Lung microvascular endothelial cell (primary cell): ENCODE measurements around the gene THRSP. TPM values are rescaled to one million over a fixed set of nuclear protein-coding genes. Genes with fewer than 3 reads are reported as not detected.
A peak's percentile ranks its signal among the peaks of the same experiment; 100 is the strongest.
"Not testable (repeated sequence)": the region's sequence is repeated elsewhere in the genome, so short reads cannot be mapped to it uniquely, and the experiment has no call there.

Source experiments
- DNase-seq, 2 donors: peaks; one replicate each; pipeline versions ENCODE4 v3.0.0 to v3.0.0-alpha.2; 2010; ENCODE audit warnings: low read depth in 2 of 2
- total RNA-seq: library from RNA; depleted of rRNA; stranded (reverse); fragments of >200 nt; gene quantifications from 2 replicates; pipeline ENCODE4 v1.2.1, GENCODE V29; 2014

Gene THRSP
- total RNA-seq, 1 donor from 2014 or later, result not detected

DNA sequence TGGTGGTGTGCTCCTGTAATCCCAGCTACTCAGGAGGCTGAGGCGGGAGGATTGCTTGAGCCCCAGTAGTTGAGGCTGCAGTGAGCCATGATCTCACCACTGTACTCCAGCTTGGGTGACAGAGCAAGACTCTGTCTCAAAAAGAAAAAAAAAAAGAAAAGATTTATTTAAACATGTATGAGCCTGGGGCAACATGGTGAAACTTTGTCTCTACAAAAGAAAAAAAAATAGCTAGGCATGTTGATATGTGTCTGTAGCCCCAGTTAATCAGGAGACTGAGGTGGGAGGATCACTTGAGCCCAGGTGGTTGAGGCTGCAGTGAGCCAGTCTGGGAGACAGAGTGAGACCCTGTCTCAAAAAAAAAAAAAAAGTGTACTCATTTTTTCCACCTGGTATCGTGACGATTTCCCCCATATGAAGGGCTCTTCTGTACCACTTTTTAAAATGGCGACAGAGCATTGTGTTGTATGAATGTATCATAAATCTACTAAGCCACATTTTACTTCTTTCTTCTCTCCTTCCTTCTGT lies 24.2 kb upstream of the THRSP start:
- DNase-seq, result no peak

DNA sequence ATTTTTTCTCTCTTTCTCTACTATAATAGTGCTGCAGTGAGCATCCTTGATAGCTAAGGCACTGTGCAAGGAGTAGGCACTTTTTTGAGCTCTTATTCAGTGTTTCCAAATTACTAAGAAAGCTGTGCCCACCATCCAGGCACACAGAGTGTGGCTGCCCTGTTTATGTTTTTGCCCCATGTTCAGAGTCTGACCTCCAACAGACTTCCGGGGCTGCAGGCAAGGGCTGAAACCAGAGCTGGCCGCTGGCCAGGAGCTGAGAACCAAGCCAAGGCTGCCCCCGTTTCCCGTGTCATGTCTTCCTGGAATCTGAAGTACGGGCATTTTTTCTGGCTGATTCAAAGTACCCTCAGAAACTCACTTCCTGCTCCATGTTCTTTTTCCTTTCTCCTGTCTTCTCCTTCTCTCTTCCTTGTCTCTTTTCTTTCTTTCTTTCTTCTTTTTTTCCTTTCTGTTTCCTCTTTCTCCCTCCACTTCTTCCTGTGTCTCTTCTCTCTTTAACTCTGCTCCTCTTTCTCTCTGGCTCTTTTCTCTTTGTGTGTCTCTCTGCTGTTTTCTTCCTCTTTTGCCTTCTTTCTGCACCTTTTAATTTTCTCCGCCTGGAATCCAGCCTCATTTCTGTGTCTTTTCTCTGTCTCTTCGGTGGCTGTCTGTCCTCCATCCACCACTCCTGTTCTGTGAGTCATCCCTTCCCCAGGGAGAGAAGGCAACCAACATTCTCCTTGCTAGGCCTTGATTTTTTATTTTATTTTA lies 23.6 kb upstream of the THRSP start:
- DNase-seq, result peak in 1 of 2 donors; percentile 76

DNA sequence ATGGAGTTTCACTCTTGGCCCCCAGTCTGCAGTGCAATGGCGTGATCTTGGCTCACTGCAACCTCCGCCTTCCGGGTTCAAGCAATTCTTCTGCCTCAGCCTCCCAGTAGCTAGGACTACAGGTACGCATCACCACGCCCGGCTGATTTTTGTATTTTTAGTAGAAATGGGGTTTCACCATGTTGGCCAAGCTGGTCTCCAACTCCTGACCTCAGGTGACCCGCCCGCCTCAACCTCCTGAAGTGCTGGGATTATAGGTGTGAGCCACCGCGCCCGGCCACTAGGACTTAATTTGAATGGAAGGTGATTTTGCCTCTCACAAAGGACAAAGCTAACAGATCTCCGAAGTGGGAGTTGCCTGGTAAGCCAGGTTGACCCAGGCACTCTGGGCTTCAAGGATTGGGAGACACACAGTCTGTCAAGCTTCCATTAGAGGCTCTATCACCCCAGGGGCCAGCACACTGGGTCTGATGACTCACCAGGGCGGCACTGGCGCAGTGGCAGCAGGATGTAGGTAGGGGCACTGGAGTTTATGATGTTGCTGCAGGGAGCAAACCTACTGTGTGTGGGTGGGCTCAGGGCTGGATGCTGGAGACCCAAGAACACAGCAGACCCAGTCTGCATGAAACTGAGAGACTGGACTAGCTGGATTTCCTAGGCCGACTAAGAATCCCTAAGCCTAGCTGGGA lies 22.8 kb upstream of the THRSP start:
- DNase-seq, result peak in 1 of 2 donors; percentile 11

DNA sequence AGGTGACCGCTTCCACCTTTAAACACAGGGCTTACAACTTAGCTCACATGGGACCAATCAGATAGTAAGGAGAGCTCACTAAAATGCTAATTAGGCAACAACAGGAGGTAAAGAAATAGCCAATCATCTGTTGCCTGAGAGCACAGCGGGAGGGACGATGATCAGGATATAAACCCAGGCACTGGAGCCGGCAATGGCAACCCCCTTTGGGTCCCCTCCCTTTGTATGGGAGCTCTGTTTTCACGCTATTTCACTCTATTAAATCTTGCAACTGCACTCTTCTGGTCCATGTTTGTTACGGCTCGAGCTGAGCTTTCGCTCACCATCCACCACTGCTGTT lies 22.3 kb upstream of the THRSP start:
- not testable (repeated sequence) for DNase-seq

DNA sequence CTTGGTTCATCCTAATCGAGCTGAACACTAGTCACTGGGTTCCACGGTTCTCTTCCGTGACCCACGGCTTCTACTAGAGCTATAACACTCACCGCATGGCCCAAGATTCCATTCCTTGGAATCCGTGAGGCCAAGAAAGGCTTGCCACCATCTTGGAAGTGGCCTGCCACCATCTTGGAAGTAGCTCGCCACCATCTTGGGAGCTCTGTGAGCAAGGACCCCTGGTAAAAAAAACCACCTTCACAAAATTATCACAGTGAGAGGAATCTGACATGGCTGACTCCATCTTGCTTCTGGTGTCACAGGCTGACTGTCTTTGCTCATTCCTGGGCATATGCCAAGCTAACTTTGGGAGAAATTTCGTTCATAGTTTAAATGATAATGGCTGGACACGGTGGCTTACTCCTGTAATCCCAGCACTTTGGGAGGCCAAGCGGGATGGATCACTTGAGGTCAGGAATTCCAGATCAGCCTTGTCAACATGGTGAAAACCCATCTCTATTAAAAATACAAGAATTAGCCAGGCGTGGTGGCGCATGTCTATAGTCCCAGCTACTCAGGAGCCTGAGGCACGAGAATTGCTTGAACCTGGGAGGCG lies 21.7 kb upstream of the THRSP start:
- DNase-seq, result no peak

DNA sequence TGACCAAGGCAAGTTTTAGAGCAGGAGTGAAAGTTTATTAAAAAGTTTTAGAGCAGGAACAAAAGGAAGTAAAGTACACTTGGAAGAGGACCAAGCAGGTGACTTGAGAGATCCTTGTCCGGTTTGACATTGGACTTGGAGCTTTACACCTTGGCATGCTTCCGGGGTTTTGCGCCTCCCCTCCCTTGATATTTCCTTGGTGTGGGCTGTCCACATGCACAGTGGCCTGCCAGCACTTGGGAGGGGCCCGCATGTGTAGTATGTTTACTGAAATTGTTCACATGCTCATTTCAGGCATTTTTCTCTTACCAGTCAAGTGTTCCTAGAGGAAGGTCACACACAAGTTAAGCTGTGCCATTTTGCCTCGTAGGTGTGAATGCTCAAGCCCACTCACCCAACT lies 19.0 kb upstream of the THRSP start:
- DNase-seq, result no peak

DNA sequence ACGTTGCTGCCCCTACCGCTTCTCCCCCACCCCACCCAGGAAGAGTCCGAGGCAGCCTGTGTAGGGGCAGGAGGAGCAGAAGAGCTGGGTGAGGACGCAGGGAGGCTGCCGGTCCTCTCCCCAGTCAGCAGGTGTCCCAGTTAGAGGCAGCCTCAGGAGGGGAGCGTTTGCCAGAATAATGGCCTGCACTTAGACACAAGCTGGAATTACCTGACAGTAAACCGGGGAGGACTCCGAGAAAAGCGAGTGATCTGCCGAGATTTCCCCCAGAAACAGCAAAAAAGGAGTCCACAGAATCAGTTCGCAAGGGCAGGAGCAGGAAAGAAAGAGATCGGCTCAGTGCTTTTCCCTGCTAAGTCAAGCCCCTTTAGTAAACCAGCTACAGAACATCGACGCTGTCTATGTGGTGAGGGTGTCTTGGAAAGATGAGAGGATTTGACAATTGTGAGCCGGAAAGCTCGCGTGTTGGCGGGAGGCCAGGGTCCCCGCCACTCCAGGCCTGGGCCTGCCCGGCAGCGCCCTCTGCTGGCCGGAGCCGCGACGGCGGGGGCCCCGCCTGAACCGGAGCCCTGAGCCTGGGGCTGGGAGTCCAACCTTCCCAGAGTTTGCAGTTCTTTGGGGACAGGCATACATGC lies 17.7 kb upstream of the THRSP start:
- peak; percentile 62 to 74 for DNase-seq

DNA sequence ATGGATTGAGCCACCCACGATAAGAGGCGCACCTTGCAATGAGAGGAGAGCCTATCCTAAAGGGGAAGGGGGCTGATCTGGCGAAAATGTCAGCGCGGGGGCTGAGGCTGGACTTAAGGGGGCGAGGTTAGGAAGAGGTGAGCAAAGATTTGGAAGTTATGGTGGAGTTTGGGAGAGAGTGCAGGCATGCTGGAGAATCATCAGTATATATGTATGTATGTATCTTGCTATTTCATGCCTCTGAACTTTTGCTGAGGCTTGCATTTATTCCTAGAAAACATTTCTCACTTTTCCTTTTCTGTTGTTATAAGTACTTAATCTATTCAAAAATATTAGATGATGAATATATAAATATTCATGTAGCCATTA lies 17.2 kb upstream of the THRSP start:
- DNase-seq, result no peak

DNA sequence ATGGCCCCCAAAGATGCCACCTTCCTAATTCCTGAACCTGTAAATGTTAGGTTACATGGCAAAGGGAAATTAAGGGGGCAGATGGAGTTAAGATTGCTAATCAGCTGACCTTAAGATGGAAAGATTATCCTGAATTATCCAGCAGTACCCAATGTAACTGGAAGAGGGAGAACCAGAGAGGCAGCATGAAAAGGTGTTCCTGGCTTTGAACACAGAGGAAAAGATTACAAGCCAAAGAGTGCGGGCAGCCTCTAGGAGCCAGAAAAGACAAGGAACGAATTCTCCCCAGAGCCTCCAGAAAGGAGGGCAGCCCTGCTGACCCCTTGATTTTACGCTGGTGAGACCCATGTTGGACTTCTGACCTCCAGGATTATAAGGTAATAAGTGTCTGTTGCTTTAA lies 15.1 kb upstream of the THRSP start:
- DNase-seq, result no peak

DNA sequence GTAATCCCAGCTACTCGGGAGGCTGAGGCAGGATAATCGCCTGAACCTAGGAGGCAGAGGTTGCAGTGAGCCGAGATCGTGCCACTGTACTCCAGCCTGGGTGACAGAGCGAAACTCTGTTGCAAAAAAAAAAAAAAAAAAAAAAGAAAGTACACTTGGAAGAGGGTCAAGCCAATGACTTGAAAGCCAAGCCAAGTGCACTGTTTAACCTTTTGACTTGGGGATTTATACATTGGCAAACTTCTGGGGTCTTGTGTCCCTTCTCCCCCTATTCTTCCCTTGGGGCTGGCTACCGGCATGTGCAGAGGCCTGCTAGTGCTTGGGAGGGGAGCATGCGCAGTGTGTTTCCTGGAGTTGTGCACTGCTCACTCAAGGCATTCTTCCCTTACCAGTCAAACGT lies 14.3 kb upstream of the THRSP start:
- no peak for DNase-seq

DNA sequence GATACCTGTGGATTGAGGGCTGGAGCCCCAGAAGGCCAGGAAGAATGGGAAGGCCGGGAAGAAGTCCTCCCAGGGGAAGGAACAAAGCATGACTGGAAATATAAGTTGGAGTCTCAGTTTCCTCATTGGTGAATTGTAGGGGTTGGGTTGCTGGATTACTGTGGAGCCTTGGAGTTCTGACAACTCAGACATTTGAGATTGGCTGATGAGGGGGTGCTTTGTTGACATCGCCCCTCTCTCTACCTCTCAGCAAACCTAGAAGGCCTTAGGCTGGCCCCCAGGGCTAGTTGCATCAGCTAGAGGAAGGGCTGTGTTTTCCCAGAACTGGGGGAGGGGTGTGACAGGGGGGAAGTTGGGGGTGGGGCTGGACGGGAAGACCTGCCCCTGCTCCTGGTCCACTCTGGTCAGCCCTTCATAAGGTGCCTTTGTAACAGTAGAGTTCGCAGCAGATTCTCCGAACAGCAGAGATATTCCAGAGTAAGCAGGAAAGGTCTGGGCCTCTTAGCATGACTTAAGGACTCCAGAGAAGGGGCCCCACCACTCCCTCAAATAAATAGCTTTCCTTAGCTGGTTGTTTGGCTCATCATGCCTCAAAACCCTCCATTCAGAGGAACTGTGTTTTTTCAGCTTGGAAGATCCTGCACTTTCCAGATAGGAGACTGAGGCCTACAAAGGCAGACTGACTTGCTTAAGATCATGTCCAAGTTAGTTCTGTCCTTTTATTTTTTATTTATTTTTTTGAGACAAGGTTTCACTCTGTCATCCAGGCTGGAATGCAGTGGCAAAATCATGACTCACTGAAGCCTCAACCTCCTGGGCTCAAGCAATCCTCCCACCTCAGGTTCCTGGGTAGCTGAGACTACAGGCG lies 12.5 kb upstream of the THRSP start:
- peak in 1 of 2 donors; percentile 29 for DNase-seq

DNA sequence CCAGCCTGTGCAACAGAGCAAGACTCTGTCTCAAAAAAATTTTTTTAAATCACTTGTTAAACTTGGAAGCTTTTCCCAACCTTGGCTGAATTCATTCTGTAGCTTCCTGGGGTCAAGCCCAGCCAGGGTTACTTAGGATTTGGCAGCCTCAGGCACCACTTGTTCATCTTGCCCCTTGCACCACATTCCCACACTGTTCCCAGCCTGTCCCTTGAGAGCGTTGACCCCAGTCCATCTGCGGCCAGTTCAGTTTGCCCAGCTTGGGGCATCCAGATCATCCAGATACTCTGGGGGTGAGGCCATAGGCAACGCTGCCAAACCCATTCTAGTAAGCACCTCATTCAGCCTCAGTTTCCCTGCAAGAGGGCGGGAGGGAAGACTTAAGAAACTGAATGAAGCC lies 8.7 kb upstream of the THRSP start:
- DNase-seq, result no peak

DNA sequence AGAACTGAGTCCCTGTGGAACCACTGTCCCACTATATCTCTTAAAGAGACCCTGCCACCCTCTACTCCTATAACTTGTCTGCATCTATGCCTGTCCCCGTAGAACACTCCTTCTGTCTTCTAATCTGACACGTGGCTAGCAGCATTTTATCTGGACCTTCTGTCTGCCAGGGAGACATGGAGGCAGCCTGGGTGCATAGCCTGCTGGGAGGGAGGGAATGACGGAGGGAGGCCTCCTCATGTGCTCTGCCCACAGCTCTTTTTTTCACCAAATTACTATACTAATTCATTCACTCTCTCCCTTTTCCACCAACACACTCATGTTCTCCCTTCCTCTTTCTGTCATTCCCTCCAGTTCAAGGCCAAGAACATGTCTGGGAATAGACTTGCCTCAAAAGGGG lies 7.6 kb upstream of the THRSP start:
- no peak for DNase-seq

DNA sequence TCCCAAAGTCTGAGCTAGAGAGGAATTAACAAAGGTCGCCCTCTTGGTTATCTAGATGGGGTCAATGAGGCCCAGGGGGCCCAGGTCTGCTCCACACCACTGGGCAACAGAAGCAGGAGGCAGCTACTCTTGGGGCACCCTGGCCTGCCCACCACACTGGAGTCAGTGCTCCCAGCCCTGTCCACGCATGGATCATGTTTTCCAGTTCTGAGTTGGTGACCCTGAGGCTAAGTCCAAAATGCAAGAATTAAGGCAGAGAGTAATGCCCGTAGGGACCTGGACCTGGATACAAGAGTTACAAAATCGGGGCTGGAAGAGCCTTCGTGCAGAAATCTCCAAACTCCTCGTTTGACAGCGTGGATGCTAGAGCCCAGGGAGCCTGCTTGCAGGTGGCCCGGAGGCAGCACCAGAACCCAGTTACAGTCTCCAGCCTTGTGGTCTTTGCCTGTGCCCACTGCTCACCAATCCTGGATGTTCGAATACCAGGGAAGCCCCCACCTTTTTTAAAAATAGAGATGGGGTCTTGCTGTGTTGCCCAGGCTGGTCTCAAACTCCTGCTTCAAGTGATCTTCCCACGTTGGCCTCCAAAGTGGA lies 6.1 kb upstream of the THRSP start:
- no peak for DNase-seq

DNA sequence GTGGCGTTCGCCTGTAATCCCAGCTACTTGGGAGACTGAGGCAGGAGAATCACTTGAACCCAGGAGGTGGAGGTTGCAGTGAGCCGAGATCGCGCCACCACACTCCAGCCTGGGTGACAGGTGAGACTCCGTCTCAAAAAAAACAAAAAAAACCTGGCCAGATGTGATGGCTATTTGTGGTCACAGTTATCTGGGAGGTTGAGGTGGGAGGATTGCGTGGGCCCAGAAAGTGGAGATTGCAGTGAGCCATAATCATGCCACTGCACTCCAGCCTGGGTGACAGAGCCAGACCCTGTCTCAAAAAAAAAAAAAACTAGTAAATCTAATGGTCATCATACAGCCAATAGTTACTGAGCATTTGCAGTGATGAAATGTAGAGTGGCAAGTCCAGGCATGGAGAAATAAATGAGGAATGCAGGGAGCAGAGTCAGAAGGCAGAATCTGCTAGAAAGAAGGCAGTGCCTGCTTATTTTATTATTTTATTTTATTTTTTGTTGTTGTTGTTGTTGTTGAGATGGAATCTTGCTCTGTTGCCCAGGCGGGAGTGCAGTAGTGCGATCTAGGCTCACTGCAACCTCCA lies 3.8 kb upstream of the THRSP start:
- not testable (repeated sequence) for DNase-seq

DNA sequence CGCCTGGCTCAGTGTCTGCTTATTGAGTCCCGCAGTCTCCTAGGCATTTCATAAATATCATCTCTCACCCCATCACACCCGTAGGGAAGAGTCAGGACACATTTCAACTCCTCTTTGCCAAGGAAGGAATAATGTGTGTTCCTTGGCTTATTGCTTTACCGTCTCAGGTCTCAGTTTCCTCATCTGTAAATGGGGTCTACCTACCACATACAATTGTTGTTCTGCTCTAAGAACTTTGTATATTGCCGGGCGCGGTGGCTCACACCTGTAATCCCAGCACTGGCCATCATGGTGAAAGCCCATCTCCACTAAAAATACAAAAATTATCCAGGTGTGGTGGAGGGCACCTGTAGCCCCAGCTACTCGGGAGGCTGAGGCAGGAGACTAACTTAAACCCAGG lies 3.1 kb upstream of the THRSP start:
- no peak for DNase-seq

DNA sequence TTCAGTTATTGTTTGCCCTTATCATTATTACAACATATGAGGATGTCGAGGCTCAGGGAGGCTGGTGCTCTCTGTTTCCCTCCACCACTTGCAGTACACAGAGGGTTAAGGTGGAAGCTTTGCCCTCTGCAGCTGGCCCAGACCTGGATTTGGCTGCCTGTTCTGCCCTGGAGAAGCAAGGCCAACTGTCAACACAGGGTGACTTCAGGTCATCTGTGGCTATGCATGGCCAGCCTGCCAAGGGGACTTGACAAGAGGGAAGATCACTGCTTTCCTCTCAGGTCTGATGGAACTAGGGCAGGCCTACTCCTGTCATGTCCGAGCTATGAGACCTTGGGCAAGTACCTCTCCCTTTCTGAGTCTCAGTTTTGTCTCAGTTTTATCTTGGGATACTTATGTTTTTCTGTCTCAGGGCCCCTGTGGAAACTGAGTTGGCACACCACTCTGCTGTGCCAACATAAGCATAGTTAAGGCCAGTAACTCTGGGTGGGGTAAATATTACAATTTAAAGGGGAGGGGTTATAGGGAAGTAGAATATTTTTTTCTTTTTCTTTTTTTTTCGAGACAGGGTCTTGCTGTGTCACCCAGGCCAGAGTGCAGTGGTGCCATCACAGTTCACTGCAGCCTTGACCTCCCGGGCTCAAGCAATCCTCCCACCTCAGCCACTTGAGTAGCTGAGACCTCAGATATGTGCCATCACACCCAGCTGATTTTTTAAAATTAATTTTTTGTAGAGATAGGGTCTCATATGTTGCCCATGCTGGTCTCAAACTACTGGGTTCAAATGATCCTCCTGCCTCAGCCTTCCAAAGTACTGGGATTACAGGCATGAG lies 2.4 kb upstream of the THRSP start:
- DNase-seq, result no peak

DNA sequence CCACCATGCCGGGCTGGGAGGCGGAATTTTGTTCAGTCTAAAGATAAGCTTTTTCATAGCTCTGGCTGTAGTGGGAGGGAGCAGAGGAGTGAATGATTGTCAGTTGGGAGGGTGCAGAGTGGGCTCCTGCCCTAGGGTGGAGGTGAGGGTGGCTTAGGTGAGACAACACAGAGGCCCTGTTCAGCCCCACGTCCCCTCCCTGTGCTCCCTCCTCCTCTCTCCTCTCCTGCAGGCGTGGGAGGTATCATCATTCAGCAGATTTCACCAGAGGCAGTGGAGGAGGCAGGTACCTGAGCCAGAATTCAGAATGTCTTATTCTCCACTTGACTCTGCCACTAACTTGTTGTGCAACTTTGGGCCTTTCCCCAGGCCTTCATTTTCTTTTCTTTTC lies 1.7 kb upstream of the THRSP start:
- DNase-seq, result no peak

DNA sequence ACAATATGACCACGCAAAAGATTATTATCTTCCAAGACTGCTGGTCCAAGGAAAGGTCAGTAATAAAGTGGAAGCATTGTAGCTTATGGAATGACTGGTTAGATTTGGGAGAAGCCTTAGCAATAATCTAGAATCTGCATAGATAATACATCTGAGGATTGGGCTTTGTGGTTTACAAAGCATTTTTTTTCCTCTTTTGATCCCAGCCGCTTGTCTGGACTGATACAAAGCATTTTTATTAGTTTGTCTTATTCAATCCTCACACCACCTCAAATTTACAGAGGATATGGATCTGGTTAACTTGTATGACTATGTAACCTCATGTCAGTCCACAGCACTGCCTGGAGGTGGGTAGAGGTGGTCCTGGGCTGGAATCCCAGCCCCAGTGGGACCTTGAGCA lies 990 bp upstream of the THRSP start:
- no peak for DNase-seq

DNA sequence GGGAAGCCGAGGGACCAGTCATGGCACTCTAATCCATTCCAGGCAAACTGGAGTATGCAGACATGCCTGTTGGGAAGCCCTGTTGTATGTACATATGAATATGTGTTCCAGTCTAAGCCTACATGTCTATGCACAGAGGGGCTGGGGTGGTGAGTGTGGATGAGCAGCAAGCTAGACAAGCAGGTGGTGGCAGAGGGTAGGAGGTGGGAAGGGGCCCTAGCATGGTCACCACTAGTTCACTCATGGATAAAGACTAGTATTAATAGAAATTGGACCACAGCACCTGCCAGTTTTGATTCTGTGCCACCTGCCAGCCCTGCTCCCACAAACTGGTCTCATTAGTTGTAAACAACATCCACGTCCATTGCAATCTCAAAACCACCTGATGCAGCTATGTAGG lies 1.5 kb downstream of the THRSP start:
- DNase-seq, result no peak
